Caco-2 (cell line): ENCODE results near the gene ERICH6B. TPM values are rescaled to one million over a fixed set of nuclear protein-coding genes. Genes with fewer than 3 reads are reported as not detected.

Experiments used
- BruUV-seq: library from RNA; stranded (reverse); fragments of 400-500 nt; replicated peaks from 2 replicates; lab custom pipeline; 2021; lab: Mats Ljungman, UMichigan
- CTCF ChIA-PET: fragments of 300-600 bp; sonication (Branson Sonifier 250); formaldehyde crosslinking; loops from one replicate; lab custom pipeline; 2022; ENCODE audit warnings: antibody characterized with exemption; lab: Charles Lee
- POLR2A ChIA-PET: fragments of 300-600 bp; sonication (Branson Sonifier 250); formaldehyde crosslinking; loops from one replicate; lab custom pipeline; 2022; ENCODE audit warnings: antibody characterized with exemption; lab: Charles Lee
- DNase-seq, 2 experiments: peaks; one replicate each; pipeline versions ENCODE4 v3.0.0 to v3.0.0-alpha.2; 2020 to 2022
- H3K27me3 ChIP-seq: replicated peaks from 2 replicates; pipeline ENCODE4 v1.6.0; 2011; ENCODE audit warnings: low read length; ENCODE audit not compliant: control insufficient read depth, insufficient read depth
- H3K36me3 ChIP-seq: 2 replicates; pipeline ENCODE4 v1.5.1; 2011; ENCODE audit warnings: low read length; ENCODE audit not compliant: control insufficient read depth, insufficient read depth
- H3K4me1 ChIP-seq: fragments of 250-450 bp; sonication (Bioruptor Pico); 2 replicates; pipeline ENCODE4 v1.5.1; 2020; ENCODE audit warnings: mild to moderate bottlenecking
- H3K4me3 ChIP-seq: 2 replicates; pipeline ENCODE4 v1.5.1; 2011; ENCODE audit warnings: low read depth, mild to moderate bottlenecking, control low read depth, low read length
- H3K9me3 ChIP-seq: fragments of 250-450 bp; sonication (Bioruptor Pico); 2 replicates; pipeline ENCODE4 v1.5.1; 2020; ENCODE audit warnings: mild to moderate bottlenecking, moderate library complexity
- H3K27ac Mint-ChIP-seq: one replicate; pipeline ENCODE4 v1.8.0; 2022; ENCODE audit warnings: mixed read lengths; ENCODE audit not compliant: unreplicated experiment
- H3K27me3 Mint-ChIP-seq: one replicate; pipeline ENCODE4 v1.8.0; 2022; ENCODE audit warnings: mixed read lengths; ENCODE audit not compliant: insufficient read depth, unreplicated experiment
- H3K36me3 Mint-ChIP-seq: one replicate; pipeline ENCODE4 v1.8.0; 2022; ENCODE audit warnings: mild to moderate bottlenecking, mixed read lengths; ENCODE audit not compliant: insufficient read depth, unreplicated experiment
- H3K4me1 Mint-ChIP-seq: one replicate; pipeline ENCODE4 v1.8.0; 2022; ENCODE audit warnings: low read depth, mixed read lengths; ENCODE audit not compliant: unreplicated experiment
- H3K4me3 Mint-ChIP-seq: one replicate; pipeline ENCODE4 v1.8.0; 2022; ENCODE audit warnings: mild to moderate bottlenecking, moderate library complexity, mixed read lengths; ENCODE audit not compliant: unreplicated experiment
- H3K9me3 Mint-ChIP-seq: one replicate; pipeline ENCODE4 v1.8.0; 2022; ENCODE audit warnings: mixed read lengths; ENCODE audit not compliant: unreplicated experiment
- CTCF ChIP-seq, 2 experiments: fragments of 200-600 bp in 1 of 2; IDR thresholded peaks; 1 replicate in 1 of 2; 2 replicates in 1 of 2; pipeline versions ENCODE4 v1.5.1 to v1.8.0; 2011 to 2022; ENCODE audit warnings: antibody characterized with exemption in 1 of 2, control low read depth in 1 of 2, inconsistent platforms in 1 of 2, low read depth in 1 of 2, low read length in 1 of 2, mild to moderate bottlenecking in 1 of 2, moderate library complexity in 1 of 2; ENCODE audit not compliant: insufficient read depth in 1 of 2, severe bottlenecking in 1 of 2, unreplicated experiment in 1 of 2
- intact Hi-C: fragments of 100-400 bp; cut with micrococcal nuclease; formaldehyde crosslinking; loops from one replicate; pipeline ENCODE4 v1.10.0; 2022; ENCODE audit not compliant: unreplicated experiment
- total RNA-seq: library from RNA; stranded (reverse); gene quantifications from 2 replicates; pipeline ENCODE4 v1.2.3, GENCODE V29; 2022

Gene ERICH6B
- total RNA-seq, 1 experiment from 2014 or later = not detected

DNA sequence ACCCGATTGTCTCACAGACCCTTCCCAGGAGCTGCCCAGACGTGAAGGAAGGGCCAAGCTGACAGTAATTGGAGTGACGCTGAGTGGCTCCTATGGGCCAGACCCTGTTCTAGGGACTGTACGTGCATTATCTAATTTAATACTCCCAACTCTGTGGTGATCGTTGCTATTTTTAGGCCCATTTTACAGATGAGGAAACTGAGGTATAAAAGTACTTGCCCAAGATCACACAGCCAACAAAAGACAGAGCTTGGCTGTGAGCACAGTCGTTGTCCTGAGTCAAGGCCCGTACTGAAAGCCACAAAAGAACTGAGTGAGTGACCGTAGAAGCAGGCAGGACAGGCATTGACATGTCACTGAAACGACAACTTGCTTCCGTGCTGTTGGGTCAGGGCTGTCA is 74.7 kb downstream of the ERICH6B start:
- Mint-ChIP-seq H3K4me3 (no peak overlapping the region), H3K9me3 (no peaks in the 10 kb centered on the region), H3K27ac (no peak overlapping the region), H3K27me3 (no peaks in the 10 kb centered on the region), H3K4me1 (peaks cover 6% of the 10 kb centered on the region), H3K36me3 (peaks cover 33% of the 10 kb centered on the region)
- Histone ChIP-seq H3K36me3 (no peaks in the 10 kb centered on the region), H3K27me3 (no peaks in the 10 kb centered on the region), H3K4me3 (no peak overlapping the region), H3K9me3 (no peaks in the 10 kb centered on the region), H3K4me1 (peaks cover under 1% of the 10 kb centered on the region; the same call in 1 of the 2 replicates)
- no peak for TF ChIP-seq CTCF (IDR thresholded peaks at IDR 0.05; ENCODE audit: insufficient read depth in 1 of 2, low read depth in 1 of 2, low read length in 1 of 2, severe bottlenecking in 1 of 2, unreplicated experiment in 1 of 2)
- no TSS peak for BruUV-seq
- ChIA-PET CTCF (no interaction called here), POLR2A (no interaction called here)
- intact Hi-C loops = no loop called here
- no peak for DNase-seq

GRCh38 chr13:45540195-45540594 is 75.3 kb downstream of the ERICH6B start:
- no peak for DNase-seq
- H3K27me3 ChIP-seq = no peaks in the 10 kb centered on the region
- H3K9me3 ChIP-seq = no peaks in the 10 kb centered on the region
- H3K4me3 ChIP-seq = no peak overlapping the region
- peaks cover 40% of the 10 kb centered on the region for H3K36me3 Mint-ChIP-seq
- no peaks in the 10 kb centered on the region for H3K27me3 Mint-ChIP-seq
- POLR2A ChIA-PET = no interaction called here
- TF ChIP-seq CTCF (IDR thresholded peaks at IDR 0.05; ENCODE audit: insufficient read depth in 1 of 2, low read depth in 1 of 2, low read length in 1 of 2, severe bottlenecking in 1 of 2, unreplicated experiment in 1 of 2) = no peak
- no peak overlapping the region for H3K4me3 Mint-ChIP-seq
- H3K27ac Mint-ChIP-seq = peak overlapping the region; percentile 60
- no TSS peak for BruUV-seq
- no peaks in the 10 kb centered on the region for H3K4me1 ChIP-seq
- no peaks in the 10 kb centered on the region for H3K36me3 ChIP-seq
- CTCF ChIA-PET = no interaction called here
- intact Hi-C loops = no loop called here
- H3K4me1 Mint-ChIP-seq = peaks cover 6% of the 10 kb centered on the region
- H3K9me3 Mint-ChIP-seq = no peaks in the 10 kb centered on the region

GRCh38 chr13:45538382-45538781 is 77.2 kb downstream of the ERICH6B start:
- Histone ChIP-seq H3K4me1 (no peaks in the 10 kb centered on the region), H3K4me3 (no peak overlapping the region), H3K9me3 (no peaks in the 10 kb centered on the region), H3K36me3 (no peaks in the 10 kb centered on the region), H3K27me3 (no peaks in the 10 kb centered on the region)
- Mint-ChIP-seq H3K4me3 (no peak overlapping the region), H3K9me3 (no peaks in the 10 kb centered on the region), H3K27ac (peak overlapping the region; percentile 11), H3K36me3 (peaks cover 58% of the 10 kb centered on the region), H3K27me3 (no peaks in the 10 kb centered on the region), H3K4me1 (peaks cover 6% of the 10 kb centered on the region)
- no TSS peak for BruUV-seq
- no peak for DNase-seq
- ChIA-PET CTCF (no interaction called here), POLR2A (no interaction called here)
- TF ChIP-seq CTCF (IDR thresholded peaks at IDR 0.05; ENCODE audit: insufficient read depth in 1 of 2, low read depth in 1 of 2, low read length in 1 of 2, severe bottlenecking in 1 of 2, unreplicated experiment in 1 of 2) = no peak
- intact Hi-C loops = no loop called here
